GM23248 (cell line): ENCODE measurements around the gene DOK4.

ENCODE experiments used
- EZH2 ChIP-seq: fragments of 200-600 bp; sonication (generic); IDR thresholded peaks from 2 replicates; pipeline ENCODE4 v1.6.1; 2018; ENCODE audit warnings: antibody characterized with exemption, mild to moderate bottlenecking; ENCODE audit not compliant: insufficient read depth, poor library complexity, severe bottlenecking
- EZH2phosphoT487 ChIP-seq: fragments of 200-600 bp; sonication (generic); IDR thresholded peaks from 2 replicates; pipeline ENCODE4 v1.6.1; 2018; ENCODE audit warnings: antibody characterized with exemption, moderate library complexity, mild to moderate bottlenecking, low read depth; ENCODE audit not compliant: insufficient read depth

GRCh38 chr16:57434003-57434402, 52.3 kb downstream of the DOK4 start:
- TF ChIP-seq EZH2 (no peak), EZH2phosphoT487 (no peak)
